ENCODE results near the gene MPL.

DNA sequence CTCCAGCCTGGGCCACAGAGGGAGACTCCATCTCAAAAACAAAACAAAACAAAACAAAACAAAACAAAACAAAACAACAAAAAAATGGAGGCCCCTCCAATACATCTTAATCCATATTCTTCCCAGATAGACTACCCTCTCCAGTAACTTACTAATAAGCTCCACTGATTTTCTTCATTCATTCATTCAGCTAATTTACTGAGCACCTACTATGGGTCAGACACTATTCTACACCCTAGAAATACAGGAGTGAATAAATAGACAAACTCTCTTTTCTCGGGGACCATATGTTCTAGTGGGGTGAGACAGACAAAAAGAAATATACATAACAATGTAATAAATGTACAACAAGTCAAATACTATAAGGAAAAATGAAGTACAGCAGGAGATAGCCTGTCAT, 13.4 kb downstream of the MPL start:
- TF ChIP-seq, protein P1, sequence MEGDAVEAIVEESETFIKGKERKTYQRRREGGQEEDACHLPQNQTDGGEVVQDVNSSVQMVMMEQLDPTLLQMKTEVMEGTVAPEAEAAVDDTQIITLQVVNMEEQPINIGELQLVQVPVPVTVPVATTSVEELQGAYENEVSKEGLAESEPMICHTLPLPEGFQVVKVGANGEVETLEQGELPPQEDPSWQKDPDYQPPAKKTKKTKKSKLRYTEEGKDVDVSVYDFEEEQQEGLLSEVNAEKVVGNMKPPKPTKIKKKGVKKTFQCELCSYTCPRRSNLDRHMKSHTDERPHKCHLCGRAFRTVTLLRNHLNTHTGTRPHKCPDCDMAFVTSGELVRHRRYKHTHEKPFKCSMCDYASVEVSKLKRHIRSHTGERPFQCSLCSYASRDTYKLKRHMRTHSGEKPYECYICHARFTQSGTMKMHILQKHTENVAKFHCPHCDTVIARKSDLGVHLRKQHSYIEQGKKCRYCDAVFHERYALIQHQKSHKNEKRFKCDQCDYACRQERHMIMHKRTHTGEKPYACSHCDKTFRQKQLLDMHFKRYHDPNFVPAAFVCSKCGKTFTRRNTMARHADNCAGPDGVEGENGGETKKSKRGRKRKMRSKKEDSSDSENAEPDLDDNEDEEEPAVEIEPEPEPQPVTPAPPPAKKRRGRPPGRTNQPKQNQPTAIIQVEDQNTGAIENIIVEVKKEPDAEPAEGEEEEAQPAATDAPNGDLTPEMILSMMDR (IDR thresholded peaks at IDR 0.05 in 4 of 5, conservative IDR thresholded peaks at IDR 0.05 in 1 of 5): no peak
- TF ChIP-seq POLR2A (IDR thresholded peaks at IDR 0.05): no peak

Data from gastrocnemius medialis (tissue), 4 donors.